H1 (cell line): ENCODE results near the gene BTNL3. TPM values are rescaled to one million over a fixed set of nuclear protein-coding genes. Genes with fewer than 3 reads are reported as not detected.

ENCODE experiments used
- CTCF ChIA-PET: fragments of 300-600 bp; sonication (Branson Sonifier 250); formaldehyde crosslinking; loops from one replicate; lab custom pipeline; 2021; ENCODE audit not compliant: partially characterized antibody; lab: Charles Lee
- POLR2A ChIA-PET: fragments of 300-600 bp; sonication (Branson Sonifier 250); formaldehyde crosslinking; loops from one replicate; lab custom pipeline; 2021; ENCODE audit warnings: inconsistent platforms; ENCODE audit not compliant: partially characterized antibody; lab: Charles Lee
- DNase-seq, 2 experiments: peaks; one replicate each; pipeline versions ENCODE4 v3.0.0 to v3.0.0-alpha.2; 2010 to 2022; ENCODE audit warnings: low spot score in 2 of 2, low read depth in 1 of 2, mixed read lengths in 1 of 2
- FAIRE-seq: peaks from 2 replicates; lab custom pipeline; 2011; peaks lifted over from hg19 to GRCh38; lab: Jason Lieb, UNC
- H2AFZ ChIP-seq: 2 replicates; pipeline ENCODE4 v1.8.1; 2012; ENCODE audit warnings: low read length, inconsistent platforms
- H2AK5ac ChIP-seq: 2 replicates; pipeline ENCODE4 v1.6.1; 2013; ENCODE audit warnings: low read depth, low read length
- H2BK120ac ChIP-seq: replicated peaks from 2 replicates; pipeline ENCODE3; 2013; ENCODE audit warnings: low read depth, low read length, inconsistent platforms
- H2BK12ac ChIP-seq: 2 replicates; pipeline ENCODE4 v1.6.1; 2013; ENCODE audit warnings: low read depth, low read length
- H2BK15ac ChIP-seq: 2 replicates; pipeline ENCODE4 v1.6.1; 2013; ENCODE audit warnings: low read length
- H2BK20ac ChIP-seq: 2 replicates; pipeline ENCODE4 v1.6.1; 2013; ENCODE audit warnings: low read length
- H2BK5ac ChIP-seq: 2 replicates; pipeline ENCODE4 v1.6.1; 2013; ENCODE audit warnings: low read depth, low read length
- H3K14ac ChIP-seq: 2 replicates; pipeline ENCODE4 v1.6.1; 2013; ENCODE audit warnings: inconsistent platforms; ENCODE audit not compliant: insufficient read length
- H3K18ac ChIP-seq: 2 replicates; pipeline ENCODE4 v1.6.1; 2013; ENCODE audit warnings: low read length; ENCODE audit errors: extremely low read depth
- H3K23ac ChIP-seq: 2 replicates; pipeline ENCODE4 v1.6.1; 2013; ENCODE audit warnings: inconsistent platforms; ENCODE audit not compliant: insufficient read length
- H3K23me2 ChIP-seq: 2 replicates; pipeline ENCODE4 v1.6.1; 2013; ENCODE audit warnings: low read depth, low read length
- H3K27ac ChIP-seq: 2 replicates; pipeline ENCODE4 v1.6.1; 2011; ENCODE audit warnings: low read depth, low read length, inconsistent platforms
- H3K27me3 ChIP-seq, 4 experiments: replicated peaks in 1 of 4; 1 replicate in 1 of 4; 2 replicates in 3 of 4; pipeline versions ENCODE4 v1.6.1 to v1.8.1; 2011 to 2013; ENCODE audit warnings: low read length in 3 of 4, mild to moderate bottlenecking in 3 of 4, inconsistent platforms in 2 of 4, mixed read lengths in 2 of 4, moderate library complexity in 1 of 4; ENCODE audit not compliant: control insufficient read depth in 3 of 4, insufficient read depth in 3 of 4; ENCODE audit errors: extremely low read depth in 1 of 4
- H3K36me3 ChIP-seq, 4 experiments: 2 replicates each; pipeline versions ENCODE4 v1.6.1 to v1.8.1; 2011 to 2013; ENCODE audit warnings: mild to moderate bottlenecking in 4 of 4, low read length in 3 of 4, moderate library complexity in 2 of 4, control low read depth in 1 of 4, inconsistent platforms in 1 of 4; ENCODE audit not compliant: insufficient read depth in 4 of 4, control insufficient read depth in 2 of 4
- H3K4ac ChIP-seq: replicated peaks from 2 replicates; pipeline ENCODE3; 2013; ENCODE audit warnings: low read length, low read depth, mixed read lengths, inconsistent platforms; ENCODE audit not compliant: insufficient read length
- H3K4me1 ChIP-seq, 4 experiments: replicated peaks in 1 of 4; 1 replicate in 1 of 4; 2 replicates in 3 of 4; pipeline versions ENCODE4 v1.6.1 to v1.8.1; 2011 to 2013; ENCODE audit warnings: low read length in 3 of 4, inconsistent platforms in 2 of 4, mixed read lengths in 1 of 4; ENCODE audit not compliant: insufficient read depth in 4 of 4, control insufficient read depth in 3 of 4
- H3K4me2 ChIP-seq, 2 experiments: 2 replicates each; pipeline versions ENCODE4 v1.6.1 to v1.8.1; 2011 to 2013; ENCODE audit warnings: low read depth in 2 of 2, low read length in 2 of 2, control low read depth in 1 of 2, inconsistent platforms in 1 of 2, mild to moderate bottlenecking in 1 of 2; ENCODE audit not compliant: insufficient read depth in 1 of 2
- H3K4me3 ChIP-seq, 4 experiments: fragments of 200-600, 300-600 bp in 1 of 4; sonication (generic), shearing (Covaris generic), sonication (Bioruptor Twin) in 1 of 4; 2 replicates each; pipeline versions ENCODE4 v1.5.1 to v1.8.1; 2011 to 2016; ENCODE audit warnings: low read length in 4 of 4, low read depth in 3 of 4, control low read depth in 2 of 4, inconsistent platforms in 2 of 4, mild to moderate bottlenecking in 2 of 4, mixed read lengths in 1 of 4, moderate library complexity in 1 of 4; ENCODE audit not compliant: insufficient read depth in 2 of 4; ENCODE audit errors: extremely low read depth in 1 of 4
- H3K56ac ChIP-seq: replicated peaks from 2 replicates; pipeline ENCODE3; 2013; ENCODE audit warnings: low read depth, mild to moderate bottlenecking, mixed read lengths, low read length, inconsistent platforms; ENCODE audit not compliant: insufficient read length
- H3K79me1 ChIP-seq: 2 replicates; pipeline ENCODE4 v1.6.1; 2013; ENCODE audit warnings: low read depth, low read length, control low read depth
- H3K79me2 ChIP-seq, 2 experiments: 2 replicates each; pipeline versions ENCODE4 v1.6.1 to v1.8.1; 2012 to 2013; ENCODE audit warnings: low read length in 2 of 2, mild to moderate bottlenecking in 2 of 2, inconsistent platforms in 1 of 2; ENCODE audit not compliant: insufficient read depth in 2 of 2, control insufficient read depth in 1 of 2
- H3K9ac ChIP-seq, 4 experiments: replicated peaks in 1 of 4; 1 replicate in 1 of 4; 2 replicates in 3 of 4; pipeline versions ENCODE4 v1.6.1 to v1.8.1; 2011 to 2013; ENCODE audit warnings: low read depth in 3 of 4, low read length in 3 of 4, control low read depth in 2 of 4, mild to moderate bottlenecking in 2 of 4, moderate library complexity in 2 of 4, inconsistent platforms in 1 of 4; ENCODE audit errors: extremely low read depth in 1 of 4
- H3K9me3 ChIP-seq, 2 experiments: 2 replicates each; pipeline versions ENCODE4 v1.6.1 to v1.8.1; 2012 to 2013; ENCODE audit warnings: mild to moderate bottlenecking in 2 of 2, moderate library complexity in 2 of 2, control low read depth in 1 of 2, inconsistent platforms in 1 of 2, low read depth in 1 of 2, low read length in 1 of 2, mixed read lengths in 1 of 2; ENCODE audit not compliant: insufficient read depth in 2 of 2
- H4K20me1 ChIP-seq, 2 experiments: replicated peaks in 1 of 2; 2 replicates each; pipeline versions ENCODE3 to v1.8.1; 2011 to 2013; ENCODE audit warnings: inconsistent platforms in 2 of 2, low read length in 2 of 2, mild to moderate bottlenecking in 1 of 2; ENCODE audit not compliant: insufficient read depth in 2 of 2, control insufficient read depth in 1 of 2
- H4K5ac ChIP-seq: 2 replicates; pipeline ENCODE4 v1.6.1; 2013; ENCODE audit warnings: low read length, low read depth, mixed read lengths, inconsistent platforms; ENCODE audit not compliant: insufficient read length
- H4K8ac ChIP-seq: 2 replicates; pipeline ENCODE4 v1.8.0; 2013; ENCODE audit warnings: mild to moderate bottlenecking, moderate library complexity, low read length, inconsistent platforms; ENCODE audit not compliant: insufficient read depth; ENCODE audit errors: extremely low read depth
- H4K91ac ChIP-seq: replicated peaks from 2 replicates; pipeline ENCODE3; 2013; ENCODE audit warnings: low read length, mixed read lengths, inconsistent platforms; ENCODE audit not compliant: insufficient read length
- BCL11A ChIP-seq, 2 experiments: IDR thresholded peaks; one replicate each; pipeline ENCODE4 v1.6.1; 2011; ENCODE audit warnings: low read depth in 2 of 2, low read length in 2 of 2, mild to moderate bottlenecking in 2 of 2
- CBX8 ChIP-seq: fragments of 300-800, 300-1000 bp; sonication (generic); IDR thresholded peaks from 2 replicates; pipeline ENCODE4 v1.7.1; 2016; ENCODE audit warnings: low read depth, low read length, borderline replicate concordance
- SIN3A ChIP-seq, 2 experiments: IDR thresholded peaks in 1 of 2; conservative IDR thresholded peaks in 1 of 2; 2 replicates each; pipeline ENCODE4 v1.6.1; 2011 to 2012; ENCODE audit warnings: low read length in 2 of 2, improper control_type of control experiment in 1 of 2, low read depth in 1 of 2, mild to moderate bottlenecking in 1 of 2
- SUZ12 ChIP-seq: fragments of 200-600 bp; sonication (generic); IDR thresholded peaks from 2 replicates; pipeline ENCODE4 v1.6.1; 2012; ENCODE audit warnings: mild to moderate bottlenecking, inconsistent platforms, low read length, moderate library complexity, mixed read lengths
- WGBS, 2 experiments: shearing (Covaris generic) in 1 of 2; methylation state at CpG; one replicate each; pipeline versions ENCODE4 v1.1.6 to v1.1.7; 2013 to 2015; ENCODE audit warnings: low lambda C conversion rate in 2 of 2, mixed read lengths in 2 of 2, inconsistent platforms in 1 of 2, low coverage in 1 of 2, missing lambda C conversion rate in 1 of 2; ENCODE audit not compliant: insufficient replicate concordance in 2 of 2, insufficient coverage in 1 of 2, insufficient read length in 1 of 2; ENCODE audit errors: extremely low coverage in 1 of 2, missing lambda C conversion rate in 1 of 2; 5-methylcytosine and 5-hydroxymethylcytosine counted together
- polyA plus RNA-seq, 7 experiments: library from polyadenylated mRNA; depleted of rRNA in 3 of 7; stranded (reverse) in 5 of 7; unstranded in 2 of 7; fragments of >200 nt in 5 of 7; fragments of 200-250 nt in 2 of 7; gene quantifications; 1 replicate in 5 of 7; 2 replicates in 1 of 7; 4 replicates in 1 of 7; pipeline versions ENCODE4 v1.2.1 to v1.2.3, GENCODE V29; 2011 to 2013; ENCODE audit warnings: missing spikeins in 2 of 7, mixed read lengths in 2 of 7
- total RNA-seq: library from RNA; stranded (reverse); fragmentation: NEBNext Ultra II Directional; extraction: Animal tissue kit (Norgen Biotek cat#: 25700); gene quantifications from 2 replicates; pipeline ENCODE4 v1.2.1, GENCODE V29; 2021

The BTNL3 gene
- total and polyA plus RNA-seq, 2 of the 8 experiments (the other 6 are each of a cell fraction or from before 2014, with no cell fraction given) = not detected

DNA sequence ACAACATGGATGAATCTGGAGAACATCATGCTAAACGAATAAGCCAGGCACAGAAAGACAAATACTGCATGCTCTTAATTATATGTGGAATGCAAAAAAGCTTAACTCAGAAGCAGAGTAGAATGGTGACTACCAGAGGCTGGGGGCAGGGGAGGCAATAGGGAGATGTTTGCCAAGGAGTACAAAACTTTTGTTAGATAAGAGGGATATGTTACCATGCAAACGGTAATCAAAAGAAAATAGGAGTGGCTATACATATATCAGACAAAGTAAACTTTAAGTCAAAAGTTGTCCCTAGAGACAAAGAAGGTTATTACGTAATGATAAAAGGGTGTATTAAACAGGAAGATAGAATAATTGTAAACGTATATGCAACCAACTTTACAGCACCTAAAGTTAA lies 17.8 kb upstream of the BTNL3 start:
- peaks cover 25 to 40% of the 10 kb centered on the region in 2 experiments; a peak in 3 of 4 replicates for H3K9me3 ChIP-seq
- no peak overlapping the region for H3K4ac ChIP-seq
- H3K56ac ChIP-seq = no peak overlapping the region
- no peak overlapping the region for H4K5ac ChIP-seq
- no peak overlapping the region for H2AFZ ChIP-seq
- no peaks in the 10 kb centered on the region for H3K27me3 ChIP-seq
- no peaks in the 10 kb centered on the region for H3K36me3 ChIP-seq
- 83% methylated on average over 4 of the region's 4 CpGs; no CpG with 5 or more reads in 1 of the 2 experiments for WGBS, 2 experiments
- ChIA-PET POLR2A (no interaction called here), CTCF (interaction anchor here (1.2 kb wide), 1 partner anchor 102 kb away, joined by 3 read pairs; no protein-coding TSS in a partner anchor)
- TF ChIP-seq BCL11A (IDR thresholded peaks at IDR 0.05; ENCODE audit: low read depth in 2 of 2, low read length in 2 of 2) (no peak), CBX8 (no peak), SUZ12 (no peak), SIN3A (conservative IDR thresholded peaks at IDR 0.05 in 1 of 2, IDR thresholded peaks at IDR 0.05 in 1 of 2; ENCODE audit: low read depth in 1 of 2, low read length in 2 of 2) (no peak)
- H3K4me1 ChIP-seq = no peaks in the 10 kb centered on the region
- no peak overlapping the region for H4K8ac ChIP-seq
- H3K9ac ChIP-seq = no peak overlapping the region
- no peak overlapping the region for H3K27ac ChIP-seq
- no peak overlapping the region for H3K4me3 ChIP-seq
- no peaks in the 10 kb centered on the region for H3K23me2 ChIP-seq
- H2BK20ac ChIP-seq = no peak overlapping the region
- H3K14ac ChIP-seq = no peak overlapping the region
- no peak overlapping the region for H2AK5ac ChIP-seq
- no peaks in the 10 kb centered on the region for H3K79me1 ChIP-seq
- no peak overlapping the region for H3K18ac ChIP-seq
- H3K4me2 ChIP-seq = no peak overlapping the region
- FAIRE-seq = no peak
- no peak overlapping the region for H3K23ac ChIP-seq
- no peak overlapping the region for H2BK5ac ChIP-seq
- no peak for DNase-seq
- no peak overlapping the region for H2BK15ac ChIP-seq
- H2BK120ac ChIP-seq = no peak overlapping the region
- H4K20me1 ChIP-seq = no peaks in the 10 kb centered on the region
- no peaks in the 10 kb centered on the region for H3K79me2 ChIP-seq
- H4K91ac ChIP-seq = no peak overlapping the region
- H2BK12ac ChIP-seq = no peak overlapping the region
